Right renal cortex interstitium (tissue), 3 donors: ENCODE data around the gene MTO1. TPM values are rescaled to one million over a fixed set of nuclear protein-coding genes. Genes with fewer than 3 reads are reported as not detected.
A peak's percentile ranks its signal among the peaks of the same experiment; 100 is the strongest.
"Not testable (repeated sequence)": the region's sequence is repeated elsewhere in the genome, so short reads cannot be mapped to it uniquely, and the experiment has no call there.

ENCODE experiments used
- DNase-seq, 3 donors: peaks; one replicate each; pipeline ENCODE4 v3.0.0-alpha.2; 2013; ENCODE audit warnings: low read depth in 3 of 3, low spot score in 2 of 3
- polyA plus RNA-seq, 3 donors: library from polyadenylated mRNA; unstranded; fragments of 120-200 nt; gene quantifications; one replicate each; pipeline ENCODE4 v1.2.1, GENCODE V29; 2013; ENCODE audit not compliant: insufficient read length in 3 of 3

MTO1 gene
- 10 to 100 TPM; 28.9 to 36.2 (median 31.6) TPM for polyA plus RNA-seq

- DNase-seq: peak; percentile 77 to 83 (median 80)
These were observed at the start of gene MTO1 for GRCh38 chr6:73461537-73462350. MTO1 (plus strand) TSS chr6:73461737; CDS start chr6:73461855, 118 bp downstream.

- no peak for DNase-seq
These were observed 48.4 kb upstream of the MTO1 start for GRCh38 chr6:73413102-73413501.

- no peak for DNase-seq
These were observed 43.3 kb upstream of the MTO1 start for GRCh38 chr6:73418081-73418741.

- DNase-seq: no peak
These were observed 40.0 kb upstream of the MTO1 start for GRCh38 chr6:73421534-73421933.

GRCh38 chr6:73435236-73435635 is 26.3 kb upstream of the MTO1 start:
- no peak for DNase-seq

- no peak for DNase-seq
These were observed 18.0 kb upstream of the MTO1 start for GRCh38 chr6:73443555-73443954.

- peak; percentile 23 to 36 (median 25) for DNase-seq
These were observed 10.1 kb upstream of the MTO1 start for GRCh38 chr6:73451223-73452106.

- peak in 2 of 3 donors; percentile 14 to 32 for DNase-seq
These were observed 9.5 kb upstream of the MTO1 start, which contains the start of gene CGAS for GRCh38 chr6:73452107-73452461. CGAS (minus strand) TSS chr6:73452297; CDS start chr6:73452181, 116 bp downstream.

- no peak for DNase-seq
These were observed 5.5 kb upstream of the MTO1 start for GRCh38 chr6:73455865-73456629.

GRCh38 chr6:73459474-73459873 is 2.1 kb upstream of the MTO1 start:
- DNase-seq: not testable (repeated sequence)

GRCh38 chr6:73460056-73460455 is 1.5 kb upstream of the MTO1 start:
- no peak for DNase-seq

GRCh38 chr6:73471686-73472290 is 10.3 kb downstream of the MTO1 start:
- no peak for DNase-seq

- DNase-seq: no peak
These were observed 15.2 kb downstream of the MTO1 start for GRCh38 chr6:73476723-73477122.

GRCh38 chr6:73477407-73477806 is 15.9 kb downstream of the MTO1 start:
- DNase-seq: no peak

- no peak for DNase-seq
These were observed 20.4 kb downstream of the MTO1 start for GRCh38 chr6:73481969-73482368.

GRCh38 chr6:73484438-73484837 is 22.9 kb downstream of the MTO1 start:
- DNase-seq: no peak

GRCh38 chr6:73487473-73487872 is 25.9 kb downstream of the MTO1 start:
- DNase-seq: no peak

GRCh38 chr6:73491377-73491776 is 29.8 kb downstream of the MTO1 start:
- DNase-seq: no peak

- no peak for DNase-seq
These were observed 36.4 kb downstream of the MTO1 start for GRCh38 chr6:73497915-73498314.
